Iris pigment epithelial cell (primary cell): Measurements from ENCODE around the gene PITRM1.
A peak's percentile ranks its signal among the peaks of the same experiment; 100 is the strongest.

Experiments used
- DNase-seq: peaks from one replicate; pipeline ENCODE4 v3.0.0-alpha.2; 2011; ENCODE audit warnings: low read depth

The PITRM1 gene

DNA sequence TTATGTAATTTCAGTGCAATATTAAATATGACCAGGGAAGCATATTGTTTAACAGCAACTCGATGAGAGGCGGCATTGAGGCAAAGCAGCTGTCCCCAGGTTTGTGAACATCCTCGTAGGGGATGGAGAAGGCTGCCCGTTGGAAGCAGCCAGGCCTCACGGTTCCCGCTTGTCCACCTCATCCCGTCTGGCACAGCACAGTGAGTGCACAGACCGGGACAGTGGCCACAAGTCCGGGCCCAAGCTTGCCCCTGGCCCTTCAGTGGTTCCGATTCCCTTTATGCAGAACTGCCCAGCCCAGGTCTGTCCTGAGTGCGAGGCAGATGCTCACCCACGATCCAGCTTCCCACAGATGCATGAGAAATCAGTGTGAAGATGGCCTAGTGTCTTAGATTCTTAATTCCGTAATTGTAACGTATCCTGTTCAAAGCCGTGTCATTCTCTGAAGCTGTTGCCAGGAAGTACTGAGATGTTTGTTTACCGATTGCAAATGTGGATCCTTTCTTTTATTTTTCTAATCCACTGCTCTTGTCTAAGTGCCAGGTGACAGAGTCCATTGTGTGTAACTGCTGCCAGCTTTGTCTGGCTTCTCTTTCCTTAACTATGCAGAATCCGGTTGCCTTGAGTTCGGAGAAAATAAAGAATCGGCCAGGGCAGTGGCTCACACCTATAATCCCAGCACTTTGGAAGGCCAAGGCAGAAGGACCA, 69.7 kb downstream of the PITRM1 start:
- DNase-seq, result peak; percentile 66

DNA sequence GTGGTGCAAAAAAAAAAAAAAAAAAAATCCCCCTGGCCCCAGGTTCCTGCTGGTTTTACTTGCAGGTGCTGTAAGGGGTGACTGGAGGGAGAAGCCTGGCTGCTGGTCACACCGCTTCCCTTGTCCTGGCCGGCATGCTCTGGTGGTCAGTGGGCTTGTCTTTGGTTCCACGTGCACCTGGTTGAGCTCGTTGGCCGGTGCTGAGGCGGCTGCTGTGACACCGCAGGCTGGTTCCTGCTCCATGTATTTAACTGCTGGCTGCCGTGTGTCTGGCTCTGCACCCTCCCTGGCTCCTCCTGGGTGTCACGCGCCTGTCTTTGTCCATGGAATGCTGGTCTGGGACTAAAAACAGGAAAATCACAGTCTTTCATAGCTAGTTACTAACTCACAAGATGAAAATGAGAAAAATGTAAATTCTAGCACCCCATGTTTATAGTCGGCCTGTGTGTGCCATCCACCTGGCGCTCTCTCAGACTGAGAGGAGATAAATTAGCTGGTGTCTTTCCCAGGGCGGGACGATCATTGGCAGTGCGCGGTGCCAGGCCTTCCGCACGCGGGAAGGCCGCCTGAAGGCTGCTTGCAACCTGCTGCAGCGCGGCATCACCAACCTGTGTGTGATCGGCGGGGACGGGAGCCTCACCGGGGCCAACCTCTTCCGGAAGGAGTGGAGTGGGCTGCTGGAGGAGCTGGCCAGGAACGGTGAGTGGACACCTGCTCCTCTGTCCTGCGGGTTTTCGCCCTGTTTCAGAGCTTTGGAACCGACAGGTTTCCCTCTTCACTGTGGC, 71.5 kb downstream of the PITRM1 start:
- DNase-seq, result no peak

GRCh38 chr10:3100093-3100792, 72.3 kb downstream of the PITRM1 start:
- no peak for DNase-seq

- DNase-seq, result peak; percentile 95
Measured at GRCh38 chr10:3099291-3100092, 73.1 kb downstream of the PITRM1 start.

DNA sequence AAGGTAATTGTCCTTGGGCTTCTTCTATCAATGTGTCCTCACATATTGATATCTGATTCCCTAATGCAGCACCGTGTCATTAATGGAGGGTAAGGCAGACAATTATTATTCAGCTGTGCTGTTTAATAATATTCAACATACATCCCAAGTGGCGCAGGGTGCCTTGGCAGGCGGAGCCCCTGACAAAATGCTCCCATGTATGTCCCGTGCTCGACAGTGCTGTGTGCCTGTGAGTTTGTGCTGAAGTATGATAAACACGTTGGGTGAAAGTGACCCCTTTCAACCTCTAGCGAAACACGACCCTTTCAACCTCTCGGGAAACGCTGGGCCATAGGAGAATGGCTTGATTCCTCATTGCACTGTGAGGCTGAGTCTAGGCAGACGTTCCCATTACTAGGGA, 73.9 kb downstream of the PITRM1 start:
- no peak for DNase-seq

- no peak for DNase-seq
Measured at GRCh38 chr10:3097160-3097559, 75.4 kb downstream of the PITRM1 start.

GRCh38 chr10:3096149-3096548, 76.4 kb downstream of the PITRM1 start:
- DNase-seq, result no peak

- DNase-seq, result peak; percentile 100
Measured at GRCh38 chr10:3095373-3096139, 77.0 kb downstream of the PITRM1 start.

- peak; percentile 45 for DNase-seq
Measured at GRCh38 chr10:3094609-3095036, 78.0 kb downstream of the PITRM1 start.

- DNase-seq, result no peak
Measured at GRCh38 chr10:3093996-3094395, 78.6 kb downstream of the PITRM1 start.

DNA sequence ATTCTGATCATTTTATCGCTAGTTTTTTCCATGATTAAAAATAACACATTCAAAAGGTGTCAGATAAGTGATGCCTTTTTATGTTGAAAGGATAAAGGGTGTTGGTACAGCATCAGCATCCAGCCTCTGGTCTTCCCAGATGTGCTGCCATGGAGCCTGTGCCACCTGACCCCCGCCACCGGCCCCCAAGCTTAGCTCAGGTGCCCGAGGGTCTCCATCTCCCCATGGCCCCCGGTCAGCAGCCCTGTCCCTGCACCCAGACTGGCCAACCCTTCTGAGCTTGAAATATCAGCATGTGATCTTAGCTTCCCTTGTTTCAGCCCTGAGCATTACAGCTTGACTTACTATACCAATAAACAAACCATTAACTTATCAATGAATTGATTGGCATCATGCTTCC, 80.7 kb downstream of the PITRM1 start:
- DNase-seq, result no peak

DNA sequence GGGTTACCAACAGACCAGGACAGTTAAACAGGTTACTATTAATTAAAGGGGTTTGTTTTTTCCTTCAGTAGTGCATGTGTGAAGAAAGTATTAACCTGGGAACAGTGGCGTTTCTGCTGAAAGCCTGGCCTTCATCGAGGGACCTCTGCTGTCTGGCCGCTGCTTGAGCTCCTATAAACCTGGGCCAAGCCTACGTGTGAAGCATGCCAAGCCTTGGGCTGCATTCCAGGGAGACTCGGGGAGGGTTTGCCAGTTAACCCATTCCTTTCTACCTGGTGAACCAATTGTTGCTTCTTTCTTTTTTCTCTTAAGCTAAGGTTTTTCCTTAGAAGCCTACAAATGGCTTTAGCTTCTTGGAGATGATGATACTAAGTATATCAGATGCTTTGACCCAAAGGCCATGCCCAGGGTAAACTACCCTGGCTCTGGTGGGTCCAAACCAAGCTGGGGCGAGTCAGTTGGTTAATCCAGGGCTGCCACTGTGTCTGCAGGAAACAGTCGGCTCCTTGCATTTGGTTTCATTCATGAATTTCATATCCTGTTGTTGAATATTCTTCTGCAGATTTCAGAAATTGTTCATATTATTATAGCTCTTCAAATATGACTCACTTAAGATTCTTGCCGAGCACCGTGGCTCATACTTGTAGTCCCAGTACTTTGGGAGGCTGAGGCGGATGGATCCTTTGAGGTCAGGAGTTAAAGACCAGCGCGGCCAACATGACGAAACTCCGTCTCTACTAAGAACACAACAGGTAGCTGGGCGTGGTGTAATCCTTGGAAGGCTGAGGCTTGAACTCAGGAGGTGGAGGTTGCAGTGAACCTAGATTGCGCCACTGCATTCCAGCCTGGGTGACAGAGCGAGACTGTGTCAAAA, 81.4 kb downstream of the PITRM1 start:
- peak; percentile 99 for DNase-seq

- DNase-seq, result no peak
Measured at GRCh38 chr10:3090388-3090787, 82.2 kb downstream of the PITRM1 start.
